Retina (tissue), 1 donor: ENCODE data around the gene HBA2.
A peak's percentile ranks its signal among the peaks of the same experiment; 100 is the strongest.
"Not testable (repeated sequence)": the region's sequence is repeated elsewhere in the genome, so short reads cannot be mapped to it uniquely, and the experiment has no call there.

ENCODE experiments used
- DNase-seq: peaks from one replicate; pipeline ENCODE4 v3.0.0-alpha.2; 2016

Gene HBA2

GRCh38 chr16:172374-172941 is at the start of gene HBA2:
HBA2 (plus strand) TSS chr16:172876; CDS start chr16:172913, 37 bp downstream.
- not testable (repeated sequence) for DNase-seq

GRCh38 chr16:123558-124350 is 48.9 kb upstream of the HBA2 start:
- not testable (repeated sequence) for DNase-seq

- DNase-seq, result no peak
Observed at GRCh38 chr16:125011-125410, 47.7 kb upstream of the HBA2 start.

- no peak for DNase-seq
Observed at GRCh38 chr16:129075-129474, 43.6 kb upstream of the HBA2 start.

- no peak for DNase-seq
Observed at GRCh38 chr16:130533-131173, 42.0 kb upstream of the HBA2 start.

- DNase-seq, result no peak
Observed at GRCh38 chr16:132120-132519, 40.6 kb upstream of the HBA2 start.

- DNase-seq, result no peak
Observed at GRCh38 chr16:133716-134115, 39.0 kb upstream of the HBA2 start.

- peak; percentile 61 for DNase-seq
Observed at GRCh38 chr16:138049-138417, 34.6 kb upstream of the HBA2 start.

- DNase-seq, result no peak
Observed at GRCh38 chr16:140175-140857, 32.4 kb upstream of the HBA2 start.

- no peak for DNase-seq
Observed at GRCh38 chr16:142405-142967, 30.2 kb upstream of the HBA2 start.

GRCh38 chr16:143047-143446 is 29.6 kb upstream of the HBA2 start:
- DNase-seq, result no peak

- DNase-seq, result no peak
Observed at GRCh38 chr16:143456-143855, 29.2 kb upstream of the HBA2 start.

GRCh38 chr16:144797-145252 is 27.9 kb upstream of the HBA2 start:
- DNase-seq, result no peak

- no peak for DNase-seq
Observed at GRCh38 chr16:146646-147045, 26.0 kb upstream of the HBA2 start.

- no peak for DNase-seq
Observed at GRCh38 chr16:149024-149660, 23.5 kb upstream of the HBA2 start.

GRCh38 chr16:152141-153128 is 20.2 kb upstream of the HBA2 start, which contains the start of gene HBZ:
HBZ (plus strand) TSS chr16:152644; CDS start chr16:152910, 266 bp downstream.
- DNase-seq, result no peak

- not testable (repeated sequence) for DNase-seq
Observed at GRCh38 chr16:153129-153521, 19.6 kb upstream of the HBA2 start.

GRCh38 chr16:153550-154216 is 19.0 kb upstream of the HBA2 start:
- not testable (repeated sequence) for DNase-seq

- DNase-seq, result peak; percentile 64
Observed at GRCh38 chr16:154217-155030, 18.3 kb upstream of the HBA2 start.

GRCh38 chr16:155031-155398 is 17.7 kb upstream of the HBA2 start:
- no peak for DNase-seq
